ENCODE data around the gene CKB.
"Not testable (repeated sequence)": the region's sequence is repeated elsewhere in the genome, so short reads cannot be mapped to it uniquely, and the experiment has no call there.

The CKB gene

GRCh38 chr14:103514596-103515421 lies 7.8 kb downstream of the CKB start:
- in situ Hi-C loops (cut with HindIII; ENCODE audit: low sequenced_read_pairs): no loop called here

- in situ Hi-C loops (cut with HindIII; ENCODE audit: low sequenced_read_pairs): no loop called here
Measured at GRCh38 chr14:103512701-103513611, 9.7 kb downstream of the CKB start.

GRCh38 chr14:103512180-103512579 lies 10.4 kb downstream of the CKB start:
- in situ Hi-C loops (cut with HindIII; ENCODE audit: low sequenced_read_pairs): not testable (repeated sequence)

GRCh38 chr14:103510724-103511693 lies 11.6 kb downstream of the CKB start:
- in situ Hi-C loops (cut with HindIII; ENCODE audit: low sequenced_read_pairs): no loop called here

- in situ Hi-C loops (cut with HindIII; ENCODE audit: low sequenced_read_pairs): no loop called here
Measured at GRCh38 chr14:103509864-103510723, 12.5 kb downstream of the CKB start.

GRCh38 chr14:103508521-103509329 lies 13.9 kb downstream of the CKB start:
- in situ Hi-C loops (cut with HindIII; ENCODE audit: low sequenced_read_pairs): no loop called here

GRCh38 chr14:103507751-103508150 lies 14.9 kb downstream of the CKB start:
- in situ Hi-C loops (cut with HindIII; ENCODE audit: low sequenced_read_pairs): no loop called here

GRCh38 chr14:103504991-103505565 lies 17.6 kb downstream of the CKB start:
- in situ Hi-C loops (cut with HindIII; ENCODE audit: low sequenced_read_pairs): no loop called here

GRCh38 chr14:103503296-103503695 lies 19.3 kb downstream of the CKB start:
- in situ Hi-C loops (cut with HindIII; ENCODE audit: low sequenced_read_pairs): no loop called here

GRCh38 chr14:103502877-103503276 lies 19.8 kb downstream of the CKB start:
- in situ Hi-C loops (cut with HindIII; ENCODE audit: low sequenced_read_pairs): no loop called here

GRCh38 chr14:103501921-103502669 lies 20.5 kb downstream of the CKB start:
- in situ Hi-C loops (cut with HindIII; ENCODE audit: low sequenced_read_pairs): no loop called here

GRCh38 chr14:103501041-103501870 lies 21.4 kb downstream of the CKB start:
- in situ Hi-C loops (cut with HindIII; ENCODE audit: low sequenced_read_pairs): no loop called here

- in situ Hi-C loops (cut with HindIII; ENCODE audit: low sequenced_read_pairs): no loop called here
Measured at GRCh38 chr14:103500148-103500990, 22.3 kb downstream of the CKB start.

GRCh38 chr14:103499709-103500108 lies 22.9 kb downstream of the CKB start:
- in situ Hi-C loops (cut with HindIII; ENCODE audit: low sequenced_read_pairs): no loop called here

- in situ Hi-C loops (cut with HindIII; ENCODE audit: low sequenced_read_pairs): no loop called here
Measured at GRCh38 chr14:103496776-103497175, 25.9 kb downstream of the CKB start.

GRCh38 chr14:103495854-103496253 lies 26.8 kb downstream of the CKB start:
- in situ Hi-C loops (cut with HindIII; ENCODE audit: low sequenced_read_pairs): no loop called here
